Neural progenitor cell (in vitro differentiated cells): ENCODE data around the gene PITPNM3. TPM values are rescaled to one million over a fixed set of nuclear protein-coding genes. Genes with fewer than 3 reads are reported as not detected.

Experiments used
- DNase-seq: peaks from one replicate; pipeline ENCODE4 v3.0.0-alpha.2; 2016; ENCODE audit warnings: low spot score
- H2AFZ ChIP-seq: fragments of 200-600 bp; sonication (generic); replicated peaks from 2 replicates; pipeline ENCODE4 v1.6.1; 2016; ENCODE audit warnings: antibody characterized with exemption
- H3F3A ChIP-seq: fragments of 200-600 bp; sonication (generic); 2 replicates; pipeline ENCODE4 v1.6.1; 2016; ENCODE audit warnings: antibody characterized with exemption, low read depth
- H3K27ac ChIP-seq: fragments of 200-600 bp; sonication (generic); 2 replicates; pipeline ENCODE4 v1.5.1; 2016; ENCODE audit warnings: mild to moderate bottlenecking
- H3K27me3 ChIP-seq: fragments of 200-600 bp; sonication (generic); 2 replicates; pipeline ENCODE4 v1.6.1; 2016; ENCODE audit warnings: mild to moderate bottlenecking, moderate library complexity
- H3K36me3 ChIP-seq: fragments of 200-600 bp; sonication (generic); 2 replicates; pipeline ENCODE4 v1.5.1; 2016
- H3K4me1 ChIP-seq: fragments of 200-600 bp; sonication (generic); 2 replicates; pipeline ENCODE4 v1.6.1; 2016; ENCODE audit warnings: mixed run types
- H3K4me2 ChIP-seq: fragments of 200-600 bp; sonication (generic); 2 replicates; pipeline ENCODE4 v1.6.1; 2016
- H3K4me3 ChIP-seq: fragments of 200-600 bp; sonication (generic); 2 replicates; pipeline ENCODE4 v1.5.1; 2016
- H3K79me2 ChIP-seq: fragments of 200-600 bp; sonication (generic); 2 replicates; pipeline ENCODE4 v1.6.1; 2016; ENCODE audit warnings: low read depth
- H3K9ac ChIP-seq: fragments of 200-600 bp; sonication (generic); 2 replicates; pipeline ENCODE4 v1.6.1; 2016
- H3K9me3 ChIP-seq: fragments of 200-600 bp; sonication (generic); 2 replicates; pipeline ENCODE4 v1.5.1; 2016; ENCODE audit warnings: low read depth
- H4K20me1 ChIP-seq: fragments of 200-600 bp; sonication (generic); 2 replicates; pipeline ENCODE4 v1.6.1; 2016; ENCODE audit warnings: low read depth
- H3K27ac Mint-ChIP-seq: 3 replicates; pipeline ENCODE4 v1.8.0; 2021; ENCODE audit warnings: mixed read lengths
- H3K27me3 Mint-ChIP-seq: 2 replicates; pipeline ENCODE4 v1.8.0; 2022; ENCODE audit warnings: low read depth, mild to moderate bottlenecking, inconsistent platforms, moderate library complexity, mixed read lengths; ENCODE audit not compliant: insufficient read depth
- H3K36me3 Mint-ChIP-seq: 3 replicates; pipeline ENCODE4 v1.8.0; 2021; ENCODE audit warnings: mixed read lengths
- H3K4me1 Mint-ChIP-seq: 3 replicates; pipeline ENCODE4 v1.8.0; 2021; ENCODE audit warnings: mixed read lengths
- H3K4me3 Mint-ChIP-seq: 3 replicates; pipeline ENCODE4 v1.8.0; 2021; ENCODE audit warnings: mild to moderate bottlenecking, moderate library complexity, mixed read lengths
- H3K9me3 Mint-ChIP-seq: 3 replicates; pipeline ENCODE4 v1.8.0; 2020; ENCODE audit warnings: mixed read lengths
- CTCF ChIP-seq: fragments of 200-600 bp; sonication (generic); IDR thresholded peaks from 2 replicates; pipeline ENCODE4 v1.5.1; 2017; ENCODE audit warnings: antibody characterized with exemption, mild to moderate bottlenecking
- EZH2 ChIP-seq: fragments of 200-600 bp; sonication (generic); IDR thresholded peaks from 2 replicates; pipeline ENCODE4 v1.6.1; 2017; ENCODE audit warnings: antibody characterized with exemption, mild to moderate bottlenecking, moderate library complexity
- EZH2phosphoT487 ChIP-seq: fragments of 200-600 bp; sonication (generic); IDR thresholded peaks from 2 replicates; pipeline ENCODE4 v1.6.1; 2017; ENCODE audit warnings: antibody characterized with exemption
- total RNA-seq: library from RNA; depleted of rRNA; stranded (reverse); fragments of >200 nt; gene quantifications from 2 replicates; pipeline ENCODE4 v1.2.3, GENCODE V29; 2015; ENCODE audit warnings: low replicate concordance

Gene PITPNM3
- total RNA-seq, 1 donor from 2014 or later: 2.8 TPM

DNA sequence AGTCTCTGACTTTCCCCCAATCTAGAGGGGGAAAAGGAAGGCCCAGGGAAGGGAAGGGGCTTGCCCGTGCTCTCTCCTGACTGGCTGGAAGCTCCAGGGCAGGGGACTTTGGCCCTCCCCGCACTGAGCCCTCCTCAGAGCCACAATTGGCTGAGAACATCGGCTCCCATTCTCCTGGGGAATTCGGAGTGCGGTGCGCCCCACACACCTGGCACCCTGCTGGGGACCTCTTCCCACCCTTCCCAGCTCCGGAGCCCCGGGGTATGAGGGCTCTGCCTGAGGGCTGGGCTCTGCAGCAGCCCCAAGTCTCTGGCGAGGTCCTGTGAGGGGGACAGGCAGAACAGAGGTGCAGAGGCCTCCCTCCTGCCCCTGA, 76.1 kb downstream of the PITPNM3 start:
- no peaks in the 10 kb centered on the region for H3K36me3 ChIP-seq
- peaks cover 6% of the 10 kb centered on the region for H3K27me3 Mint-ChIP-seq
- peak overlapping the region; percentile 2 for H3K9ac ChIP-seq
- peaks cover 14% of the 10 kb centered on the region for H3F3A ChIP-seq
- no peaks in the 10 kb centered on the region for H3K9me3 Mint-ChIP-seq
- no peak overlapping the region for H3K4me3 Mint-ChIP-seq
- no peak for TF ChIP-seq EZH2
- TF ChIP-seq EZH2phosphoT487: no peak
- TF ChIP-seq CTCF: no peak
- peak overlapping the region; percentile 64 for H3K4me2 ChIP-seq
- DNase-seq: peak; percentile 37
- no peaks in the 10 kb centered on the region for H3K79me2 ChIP-seq
- peak overlapping the region; percentile 76 for H2AFZ ChIP-seq
- H3K27me3 ChIP-seq: no peaks in the 10 kb centered on the region
- H3K9me3 ChIP-seq: no peaks in the 10 kb centered on the region
- H3K36me3 Mint-ChIP-seq: no peaks in the 10 kb centered on the region
- peaks cover 23% of the 10 kb centered on the region for H3K4me1 Mint-ChIP-seq
- no peak overlapping the region for H3K4me3 ChIP-seq
- no peak overlapping the region for H3K27ac Mint-ChIP-seq
- no peaks in the 10 kb centered on the region for H4K20me1 ChIP-seq
- H3K27ac ChIP-seq: peak overlapping the region; percentile 67
- H3K4me1 ChIP-seq: peaks cover 21% of the 10 kb centered on the region

DNA sequence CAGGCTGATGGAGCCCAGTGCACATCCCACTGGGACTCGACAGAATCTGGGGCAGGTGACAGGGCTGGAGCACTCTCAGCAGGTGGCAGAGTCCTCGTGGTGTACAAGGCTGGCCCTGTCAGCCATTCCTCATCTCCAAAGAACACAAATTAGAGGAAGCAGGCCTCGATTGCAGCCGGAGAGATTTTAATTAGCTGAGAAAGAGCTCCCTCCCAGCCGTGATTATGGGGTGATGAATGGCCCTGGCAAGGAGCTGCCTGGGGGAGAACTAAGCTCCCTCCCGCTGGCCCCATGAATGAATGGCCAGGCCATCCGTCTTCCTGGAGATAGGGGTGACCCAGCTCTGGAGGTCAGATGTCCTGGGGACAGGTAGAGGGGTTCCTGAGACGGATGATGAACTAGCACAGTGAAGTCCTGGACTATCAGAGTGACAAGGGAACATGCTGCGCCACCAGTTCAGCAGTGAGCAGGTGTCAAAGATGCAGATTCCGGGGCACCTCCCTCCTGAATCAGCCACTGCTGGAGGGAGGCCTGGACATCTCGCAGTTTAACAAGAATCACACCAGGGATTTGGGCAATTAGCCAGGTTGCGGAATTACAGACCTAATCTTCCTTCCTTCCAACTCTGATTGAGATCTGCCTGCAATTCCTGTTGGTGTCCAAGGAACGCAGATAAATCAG, 76.6 kb downstream of the PITPNM3 start:
- Histone ChIP-seq H3F3A (peaks cover 14% of the 10 kb centered on the region), H3K4me3 (no peak overlapping the region), H2AFZ (peak overlapping the region; percentile 76), H3K27ac (peak overlapping the region; percentile 67), H3K79me2 (no peaks in the 10 kb centered on the region), H3K36me3 (no peaks in the 10 kb centered on the region), H3K4me1 (peaks cover 26% of the 10 kb centered on the region), H3K9ac (peak overlapping the region; percentile 2), H3K9me3 (no peaks in the 10 kb centered on the region), H3K4me2 (peak overlapping the region; percentile 64), H4K20me1 (no peaks in the 10 kb centered on the region), H3K27me3 (no peaks in the 10 kb centered on the region)
- Mint-ChIP-seq H3K4me1 (peaks cover 28% of the 10 kb centered on the region), H3K4me3 (no peak overlapping the region), H3K9me3 (no peaks in the 10 kb centered on the region), H3K27ac (no peak overlapping the region), H3K36me3 (no peaks in the 10 kb centered on the region), H3K27me3 (peaks cover 6% of the 10 kb centered on the region)
- DNase-seq: peak; percentile 52
- TF ChIP-seq EZH2 (no peak), CTCF (no peak), EZH2phosphoT487 (no peak)

DNA sequence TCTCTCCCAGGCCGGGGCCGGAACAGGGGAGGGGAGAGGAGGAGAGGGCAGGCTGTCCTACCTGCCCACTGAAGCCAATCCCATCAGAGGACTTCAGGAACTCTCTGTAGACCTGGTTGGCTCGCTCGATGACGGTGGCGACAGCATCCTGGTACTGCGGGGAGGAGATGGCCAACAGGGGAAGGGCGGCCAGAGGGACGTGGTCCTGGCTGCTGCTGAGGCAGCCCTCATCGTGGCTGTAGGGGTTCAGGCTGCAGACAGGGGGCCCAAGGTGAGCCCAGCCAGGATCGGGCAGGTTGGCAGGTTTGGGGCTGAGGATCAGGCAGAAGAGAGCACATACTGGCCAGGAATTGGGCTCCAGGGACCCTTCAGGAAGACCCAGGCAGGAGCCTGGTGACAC, 77.9 kb downstream of the PITPNM3 start:
- Histone ChIP-seq H3K9ac (no peak overlapping the region), H3K79me2 (no peaks in the 10 kb centered on the region), H4K20me1 (no peaks in the 10 kb centered on the region), H3F3A (peaks cover 14% of the 10 kb centered on the region), H3K4me2 (no peak overlapping the region), H3K4me3 (no peak overlapping the region), H3K36me3 (no peaks in the 10 kb centered on the region), H3K27ac (no peak overlapping the region), H3K9me3 (no peaks in the 10 kb centered on the region), H3K4me1 (peaks cover 31% of the 10 kb centered on the region), H3K27me3 (no peaks in the 10 kb centered on the region), H2AFZ (no peak overlapping the region)
- peaks cover 30% of the 10 kb centered on the region for H3K4me1 Mint-ChIP-seq
- H3K9me3 Mint-ChIP-seq: no peaks in the 10 kb centered on the region
- no peak overlapping the region for H3K4me3 Mint-ChIP-seq
- no peak overlapping the region for H3K27ac Mint-ChIP-seq
- no peaks in the 10 kb centered on the region for H3K36me3 Mint-ChIP-seq
- DNase-seq: no peak
- no peak for TF ChIP-seq EZH2
- TF ChIP-seq CTCF: no peak
- TF ChIP-seq EZH2phosphoT487: no peak
- peaks cover 6% of the 10 kb centered on the region for H3K27me3 Mint-ChIP-seq
